Testis (tissue), 2 donors: ENCODE measurements around the gene CHST8.
"Not testable (repeated sequence)": the region's sequence is repeated elsewhere in the genome, so short reads cannot be mapped to it uniquely, and the experiment has no call there.

Experiments
- CTCF ChIP-seq, 3 experiments: fragments of 450-650 bp in 2 of 3; fragments of 200-600 bp in 1 of 3; sonication (generic) in 1 of 3; IDR thresholded peaks; one replicate each; pipeline ENCODE4 v1.5.1; 2016 to 2019; ENCODE audit warnings: antibody characterized with exemption in 3 of 3, mild to moderate bottlenecking in 2 of 3, moderate library complexity in 1 of 3
- POLR2A ChIP-seq: fragments of 450-650 bp; IDR thresholded peaks from one replicate; pipeline ENCODE4 v1.6.1; 2017; ENCODE audit warnings: antibody characterized with exemption, mild to moderate bottlenecking, moderate library complexity

- not testable (repeated sequence) for TF ChIP-seq POLR2A; CTCF (IDR thresholded peaks at IDR 0.05)
Measured at GRCh38 chr19:33695547-33695946, 73.8 kb downstream of the CHST8 start.
